G401.6 (cell line): Measurements from ENCODE around the gene TBC1D14.

Source experiments
- FAIRE-seq: peaks from 2 replicates; lab custom pipeline; 2012; peaks lifted over from hg19 to GRCh38; lab: Jason Lieb, UNC

Gene TBC1D14

DNA sequence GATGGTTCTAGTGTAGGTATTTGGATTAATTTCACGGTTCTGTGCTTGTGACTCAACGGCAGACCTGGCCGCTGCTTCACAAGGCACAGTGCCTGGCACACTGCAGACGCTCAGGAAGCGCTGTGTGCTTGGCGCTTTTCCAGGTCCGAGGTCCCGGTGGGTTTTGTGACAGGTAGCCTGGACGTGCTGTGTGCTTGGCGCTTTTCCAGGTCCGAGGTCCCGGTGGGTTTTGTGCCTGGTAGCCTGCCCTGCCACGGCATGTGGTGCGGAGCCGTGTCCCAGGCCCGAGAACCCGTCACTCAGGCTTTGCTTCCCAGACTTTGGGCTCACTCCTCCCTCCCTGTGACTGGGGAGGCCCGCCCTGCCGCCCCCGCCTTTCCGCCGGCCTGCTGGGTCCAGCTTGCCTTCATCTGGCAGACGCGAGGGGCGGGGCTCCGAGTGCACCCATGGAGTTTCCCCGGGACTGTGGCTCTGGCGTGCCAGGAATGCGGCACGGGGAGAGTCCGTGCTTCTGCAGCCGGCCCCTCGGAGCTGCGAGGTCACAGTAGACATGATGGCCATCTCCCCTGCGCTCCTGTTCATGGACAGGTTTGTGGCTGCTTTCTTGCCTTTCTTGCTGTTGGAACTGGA lies 44.2 kb downstream of the TBC1D14 start:
- FAIRE-seq, result no peak

DNA sequence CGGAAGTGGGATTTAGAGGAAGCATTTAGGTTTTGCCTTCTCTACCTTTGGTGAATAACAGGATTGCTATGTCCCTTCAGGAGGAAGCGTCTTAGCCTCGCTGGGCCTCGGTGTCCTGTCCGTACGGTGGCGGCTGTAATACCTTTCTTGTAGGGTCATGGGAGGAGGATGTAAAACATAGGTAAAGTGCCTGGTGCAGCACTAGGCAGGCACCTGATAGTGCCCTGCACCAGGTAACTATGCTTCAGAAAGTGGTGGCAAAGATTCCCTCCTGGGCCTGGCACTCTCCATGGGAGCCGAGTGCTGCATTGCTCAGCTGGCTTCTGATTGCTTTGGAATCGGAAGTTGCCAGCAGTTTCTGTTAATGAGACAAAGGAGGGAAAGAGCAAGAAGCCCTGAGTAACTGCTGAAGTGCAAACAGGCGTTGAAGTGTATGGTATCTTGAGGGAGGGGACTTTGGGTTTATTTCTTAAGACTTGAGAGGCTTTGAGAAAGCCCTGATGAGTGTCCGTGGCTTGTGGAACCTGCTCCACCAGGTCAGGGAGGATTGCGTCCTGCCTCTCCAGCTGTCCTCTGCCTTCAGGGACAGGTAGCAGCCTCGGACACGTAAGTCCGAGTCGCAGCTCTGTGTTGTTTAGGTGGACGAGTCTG lies 45.8 kb downstream of the TBC1D14 start:
- no peak for FAIRE-seq

DNA sequence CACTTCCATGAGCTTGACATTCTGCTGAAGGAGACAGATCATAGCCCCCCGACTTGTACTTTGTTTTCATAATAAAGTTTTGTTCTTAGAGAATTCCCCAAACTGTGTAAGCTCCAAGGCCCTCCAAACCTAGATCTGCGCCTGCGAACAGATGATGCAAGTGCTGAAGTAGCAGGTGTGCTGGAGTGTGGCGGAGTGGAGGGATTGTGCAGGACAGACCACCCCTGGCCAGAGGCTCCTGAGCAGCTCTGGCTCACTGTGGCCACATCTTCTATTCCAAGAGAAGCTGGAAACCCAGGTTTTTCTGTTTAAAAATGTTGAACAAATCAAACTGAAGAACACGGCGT lies 46.4 kb downstream of the TBC1D14 start:
- FAIRE-seq, result no peak

DNA sequence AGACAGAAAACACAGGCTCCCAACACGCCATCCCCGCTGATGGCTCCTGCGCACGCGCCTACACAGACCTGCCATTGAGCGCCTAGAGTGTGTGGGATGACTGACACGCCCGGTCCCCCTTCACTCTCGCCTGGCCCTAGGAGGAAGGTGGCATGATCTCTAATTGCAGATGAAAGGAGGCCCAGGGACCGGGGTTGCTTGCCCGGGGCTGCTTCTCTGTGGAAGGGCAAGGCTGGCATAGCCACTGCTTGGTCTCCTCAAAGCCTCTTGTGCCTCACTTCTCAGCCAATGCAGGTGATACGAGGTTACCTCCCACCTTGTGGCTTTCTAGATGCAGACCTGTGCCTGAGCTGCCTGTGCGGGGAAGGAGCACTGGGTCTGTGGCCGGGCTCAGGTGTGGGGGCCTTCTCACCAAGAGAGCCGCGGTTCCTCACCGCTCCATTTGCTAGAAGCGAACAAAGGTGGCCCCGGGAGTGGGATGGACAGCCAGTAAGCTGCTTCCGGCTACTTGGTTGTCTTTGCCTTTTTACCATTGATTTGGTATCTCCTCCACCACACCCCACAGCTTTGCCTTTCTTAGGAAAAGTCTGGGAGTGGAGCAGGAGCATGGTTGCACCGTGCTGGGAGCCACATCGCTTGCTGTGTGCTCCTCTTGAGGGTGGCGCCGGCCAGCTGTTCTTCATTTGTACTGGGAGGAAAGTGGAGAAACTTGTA lies 47.0 kb downstream of the TBC1D14 start:
- FAIRE-seq, result no peak

DNA sequence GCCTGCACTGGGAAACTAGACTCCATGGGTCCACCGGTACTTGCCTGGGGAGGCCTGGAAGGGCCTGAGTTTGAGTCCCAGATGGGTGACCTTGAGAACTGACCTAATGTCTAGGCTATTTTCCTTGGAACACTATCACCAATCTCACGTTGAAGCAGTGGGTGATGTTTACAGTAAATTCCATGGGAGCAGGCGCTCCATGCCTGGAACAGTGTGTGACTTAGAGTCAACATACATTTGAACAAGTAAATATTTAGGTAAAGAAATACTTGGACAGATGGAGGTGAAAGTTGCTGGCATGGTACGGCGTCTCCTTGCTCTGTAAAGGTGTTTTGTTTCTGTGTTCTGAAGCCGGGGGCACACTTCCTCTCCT lies 47.5 kb downstream of the TBC1D14 start:
- FAIRE-seq, result no peak

DNA sequence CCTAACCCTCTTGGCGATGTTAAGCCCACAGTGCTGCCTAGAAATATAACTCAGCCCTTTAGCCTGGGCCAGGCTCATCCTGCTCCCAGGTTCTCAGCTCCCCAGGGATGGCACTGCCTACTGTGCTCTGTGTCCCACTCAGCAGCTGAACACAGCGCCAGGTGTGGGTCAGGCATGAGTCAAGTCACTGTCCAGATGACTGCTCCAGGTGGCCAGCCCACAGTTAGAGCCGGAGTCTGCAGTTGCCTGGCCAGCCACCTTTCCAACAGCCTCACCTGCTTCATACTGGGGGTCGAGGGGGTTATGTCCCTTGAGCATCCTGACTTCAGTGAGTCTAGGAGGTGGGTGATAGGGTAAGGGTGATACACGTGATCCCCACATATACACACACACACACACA lies 48.4 kb downstream of the TBC1D14 start:
- FAIRE-seq, result no peak

DNA sequence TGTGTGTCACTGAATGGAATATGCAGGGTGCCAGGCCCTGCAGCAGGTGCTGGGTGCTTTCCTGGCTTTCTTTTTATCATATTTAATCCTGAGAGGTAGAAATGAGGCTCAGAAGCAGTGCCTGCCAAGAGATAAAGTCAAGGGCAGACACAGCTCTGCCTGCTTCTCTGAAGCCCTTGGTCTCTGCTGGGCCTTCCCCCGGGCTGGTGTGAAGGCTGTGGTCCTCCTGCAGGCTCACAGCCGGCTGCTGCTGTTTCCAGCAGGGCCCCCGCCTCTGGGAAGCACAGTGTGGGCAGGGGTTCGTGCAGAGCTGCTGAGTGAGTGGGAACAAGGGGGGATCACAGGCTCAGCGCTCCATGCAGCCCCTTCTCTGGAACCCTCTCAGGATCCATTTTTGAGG lies 49.6 kb downstream of the TBC1D14 start:
- FAIRE-seq, result no peak

DNA sequence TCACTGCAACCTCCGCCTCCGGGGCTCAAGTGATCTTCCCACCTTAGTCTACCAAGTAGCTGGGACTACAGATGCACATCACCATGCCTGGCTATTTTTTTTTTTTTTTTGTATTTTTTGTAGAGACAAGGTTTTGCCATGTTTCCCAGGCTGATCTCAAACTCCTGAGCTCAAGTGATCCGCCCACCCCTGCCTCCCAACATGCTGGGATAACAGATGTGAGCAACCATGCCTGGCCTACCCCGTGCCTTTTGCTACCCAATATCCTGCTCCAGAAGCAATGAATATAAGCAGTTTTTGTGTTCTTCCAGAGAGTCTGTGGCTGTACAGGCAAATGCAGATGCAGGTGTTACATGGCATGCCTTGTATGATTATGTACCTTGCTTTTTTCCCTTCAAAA lies 50.5 kb downstream of the TBC1D14 start:
- no peak for FAIRE-seq

DNA sequence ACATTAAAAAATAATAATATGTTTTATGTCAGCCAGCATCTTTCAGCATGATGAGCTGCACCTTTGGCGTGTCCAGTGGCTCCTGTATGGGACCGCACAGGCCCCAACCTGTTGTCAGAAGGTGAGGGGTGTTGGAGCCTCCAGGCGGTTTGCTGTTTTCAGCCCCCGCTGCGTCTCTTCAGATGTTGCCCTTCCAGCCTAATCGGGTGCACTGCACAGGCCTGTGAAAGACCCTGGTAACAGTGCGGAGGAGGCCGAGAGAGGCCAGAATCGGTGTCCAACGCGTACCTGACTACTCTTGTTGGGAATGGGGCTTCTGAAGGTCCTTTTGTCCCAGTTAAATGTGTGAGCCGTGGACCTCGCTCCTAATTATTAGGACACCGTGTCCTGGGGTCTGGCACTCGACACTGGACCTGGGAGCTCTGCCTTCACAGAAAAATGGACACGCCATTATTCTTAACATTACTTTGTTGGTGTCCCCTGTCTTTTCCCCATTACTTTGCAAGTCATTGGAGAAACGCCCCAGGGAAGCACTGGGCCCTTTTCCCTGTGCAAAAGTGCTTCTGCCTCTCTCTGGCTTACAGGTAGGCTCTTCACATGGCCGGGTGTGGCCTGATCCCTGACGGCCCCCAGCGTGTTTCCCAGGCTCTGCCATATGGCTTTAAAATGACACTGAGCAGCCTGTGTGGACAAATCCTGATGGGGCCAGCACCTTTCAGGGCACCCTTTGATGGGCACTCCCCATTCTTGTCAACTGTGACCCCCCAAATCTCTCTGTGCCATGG lies 51.2 kb downstream of the TBC1D14 start:
- FAIRE-seq, result no peak

DNA sequence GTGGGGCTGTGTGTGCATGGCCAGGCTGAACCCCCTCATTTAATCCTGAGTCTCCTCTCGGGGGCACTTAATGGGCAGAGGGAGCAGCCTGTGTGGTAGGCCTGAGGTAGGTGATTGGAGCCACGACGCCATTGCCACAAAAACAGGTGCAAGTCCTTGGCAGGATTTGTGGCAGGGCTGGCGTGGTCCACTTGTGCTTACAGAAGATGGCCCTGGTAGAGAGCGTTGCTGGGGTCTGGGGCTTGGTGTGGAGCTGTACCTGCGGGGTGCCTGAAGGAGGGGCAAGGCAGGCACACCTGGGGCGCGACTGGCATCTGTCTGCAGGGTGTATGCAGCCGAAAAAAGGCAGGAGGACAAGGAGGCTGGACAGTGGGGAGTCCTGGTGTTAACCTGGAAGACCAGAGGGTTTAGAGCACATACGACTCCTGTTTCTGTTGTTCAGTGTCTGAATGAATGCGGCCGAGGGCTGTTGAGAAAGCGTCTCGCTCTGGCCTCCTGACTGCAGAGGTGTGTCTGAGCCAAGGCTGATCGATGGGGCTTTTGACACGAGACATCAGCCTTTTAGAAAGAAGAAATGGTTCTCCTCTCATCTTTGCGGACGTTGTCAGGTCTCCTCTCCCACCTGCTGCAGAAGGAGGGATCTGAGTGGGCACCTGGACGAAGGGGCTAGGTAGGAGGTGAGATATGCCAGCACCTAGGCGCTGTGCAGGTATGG lies 52.0 kb downstream of the TBC1D14 start:
- no peak for FAIRE-seq

DNA sequence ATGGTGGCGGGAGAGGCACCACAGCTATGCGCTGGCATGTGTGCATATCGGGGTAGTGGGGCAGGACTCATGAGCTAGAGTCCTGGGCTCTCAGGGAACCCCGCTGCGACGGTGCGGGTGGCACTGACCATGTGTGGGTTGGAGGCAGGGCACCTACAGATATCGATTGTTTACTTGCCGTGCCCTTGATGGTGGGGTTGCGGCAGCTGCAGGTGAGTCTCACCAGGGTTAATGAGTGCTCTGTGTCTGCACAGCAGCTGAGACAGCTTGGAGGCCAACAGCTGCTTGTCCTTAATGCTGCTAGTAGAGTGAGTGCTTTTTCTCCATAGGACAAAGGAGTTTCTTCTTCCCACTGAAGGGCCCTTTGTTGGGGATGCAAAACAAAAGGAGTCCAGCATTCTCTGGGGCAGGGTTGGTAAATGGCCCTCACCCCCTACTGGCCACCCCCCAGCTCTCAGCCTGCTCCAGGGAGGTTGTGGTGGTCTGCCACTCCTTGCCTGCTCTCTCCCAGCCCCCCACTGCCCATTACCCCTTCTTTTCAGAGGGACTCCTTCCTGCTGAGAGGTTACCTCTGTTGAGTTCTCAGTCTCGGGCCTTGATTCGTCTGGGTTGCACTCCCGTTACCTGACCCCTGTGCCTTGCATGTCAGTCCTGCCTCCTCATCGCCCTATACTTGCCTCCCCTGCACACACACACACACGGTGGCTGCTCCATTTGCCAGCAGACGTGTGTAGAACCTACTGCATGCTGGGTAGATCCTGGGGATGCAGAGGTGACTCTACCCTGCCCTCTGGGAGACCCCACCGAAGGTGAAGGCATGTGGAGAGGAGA lies 52.8 kb downstream of the TBC1D14 start:
- no peak for FAIRE-seq

DNA sequence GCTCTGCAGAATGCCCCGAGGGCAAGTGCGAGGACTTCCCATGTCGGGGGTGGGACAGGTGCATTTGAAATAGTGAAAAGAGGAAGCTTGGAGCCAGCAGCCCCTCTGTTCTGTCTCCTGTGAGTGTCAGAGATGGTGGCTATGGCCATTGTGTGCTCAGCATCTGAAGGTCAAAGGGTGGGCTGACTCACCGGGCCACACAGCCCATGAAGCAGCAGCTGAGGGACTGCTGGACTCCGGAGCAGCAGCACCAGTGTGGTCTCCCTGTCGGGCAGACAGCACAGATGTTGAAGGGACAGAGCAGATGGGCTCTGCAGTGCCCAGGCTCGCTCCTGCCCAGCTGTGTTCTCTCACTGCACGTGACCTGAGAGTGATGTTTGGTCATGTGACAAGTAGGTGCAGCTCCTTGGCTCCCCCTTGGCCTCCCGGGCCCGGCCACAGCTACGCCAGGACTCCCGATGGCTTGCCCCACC lies 53.5 kb downstream of the TBC1D14 start:
- no peak for FAIRE-seq

DNA sequence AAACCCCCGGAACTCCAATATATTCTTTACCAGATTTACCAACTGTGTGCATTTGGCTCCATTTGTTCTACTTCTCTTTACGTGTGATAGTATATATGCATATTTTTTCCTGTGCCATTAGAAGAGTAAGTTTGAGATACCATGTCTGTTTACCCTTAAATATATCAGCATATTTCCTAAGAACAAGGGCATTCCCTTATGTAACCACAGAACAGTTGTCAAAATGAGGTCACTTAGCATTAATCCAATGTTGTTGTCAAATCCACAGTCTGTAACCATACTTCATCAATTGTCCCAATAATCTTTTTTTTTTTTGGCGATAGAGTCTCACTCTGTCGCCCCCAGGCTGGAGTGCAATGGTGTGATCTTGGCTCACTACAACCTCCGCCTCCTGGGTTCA lies 55.2 kb downstream of the TBC1D14 start:
- no peak for FAIRE-seq

DNA sequence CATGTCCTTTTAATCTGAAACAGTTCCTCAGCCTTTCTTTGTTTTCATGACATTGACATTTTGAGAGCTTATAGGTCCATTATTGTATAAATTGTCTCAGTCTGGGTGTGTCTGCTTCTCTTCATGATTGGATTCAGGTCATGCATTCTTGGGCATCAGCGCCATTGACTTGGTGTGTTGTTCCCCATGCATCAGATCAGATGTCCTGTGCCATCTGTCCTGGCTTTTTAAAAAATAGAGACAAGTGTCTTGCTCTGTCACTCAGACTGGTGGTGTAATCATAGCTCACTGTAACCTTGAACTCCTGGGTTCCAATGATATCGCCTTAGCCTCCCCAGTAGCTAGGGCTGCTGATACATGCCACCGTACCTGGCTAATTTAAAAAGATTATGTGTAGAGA lies 55.7 kb downstream of the TBC1D14 start:
- FAIRE-seq, result no peak

DNA sequence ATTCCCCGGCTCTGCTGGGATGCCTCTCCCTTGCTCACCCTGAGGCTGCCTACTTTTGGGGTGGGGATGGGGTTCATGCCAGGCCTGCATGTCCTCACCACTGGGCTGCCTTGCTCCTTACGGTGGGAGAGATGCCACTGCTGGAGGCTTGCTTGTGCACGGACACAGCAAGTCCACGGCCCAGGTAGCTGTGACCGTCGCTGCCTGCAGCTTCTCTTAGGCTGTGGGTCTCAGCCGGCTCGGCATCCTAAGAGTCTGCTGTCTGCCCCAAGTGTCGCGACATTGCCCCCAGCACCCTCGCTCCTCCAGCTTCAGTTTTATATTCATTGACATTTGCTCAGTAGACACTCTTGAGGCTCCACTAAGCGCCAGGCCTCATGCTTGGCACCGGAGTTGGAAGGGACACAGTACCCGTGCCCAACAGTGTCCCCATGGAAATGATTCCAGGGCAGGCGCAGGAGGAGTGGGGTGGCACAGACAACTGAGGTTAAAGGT lies 58.3 kb downstream of the TBC1D14 start:
- no peak for FAIRE-seq

DNA sequence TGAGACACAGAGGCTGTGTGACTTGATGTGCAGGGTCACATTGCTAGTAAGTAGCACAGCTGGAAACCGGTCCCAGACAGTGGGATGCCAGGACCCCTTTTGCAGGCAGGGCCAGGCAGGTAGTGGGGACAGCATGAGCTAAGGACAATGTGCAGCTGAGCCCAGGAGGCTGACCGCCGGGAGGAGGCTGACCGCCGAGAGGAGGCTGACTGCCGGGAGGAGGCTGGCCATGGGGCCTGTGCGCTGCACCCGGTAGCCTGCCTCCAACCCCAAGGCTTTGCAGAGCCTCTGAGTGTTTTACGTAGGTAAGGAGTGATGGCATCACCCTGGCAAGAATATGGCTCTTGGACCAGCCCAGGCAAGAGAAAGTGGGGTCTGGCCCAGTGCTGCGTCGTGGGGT lies 58.9 kb downstream of the TBC1D14 start:
- FAIRE-seq, result no peak

DNA sequence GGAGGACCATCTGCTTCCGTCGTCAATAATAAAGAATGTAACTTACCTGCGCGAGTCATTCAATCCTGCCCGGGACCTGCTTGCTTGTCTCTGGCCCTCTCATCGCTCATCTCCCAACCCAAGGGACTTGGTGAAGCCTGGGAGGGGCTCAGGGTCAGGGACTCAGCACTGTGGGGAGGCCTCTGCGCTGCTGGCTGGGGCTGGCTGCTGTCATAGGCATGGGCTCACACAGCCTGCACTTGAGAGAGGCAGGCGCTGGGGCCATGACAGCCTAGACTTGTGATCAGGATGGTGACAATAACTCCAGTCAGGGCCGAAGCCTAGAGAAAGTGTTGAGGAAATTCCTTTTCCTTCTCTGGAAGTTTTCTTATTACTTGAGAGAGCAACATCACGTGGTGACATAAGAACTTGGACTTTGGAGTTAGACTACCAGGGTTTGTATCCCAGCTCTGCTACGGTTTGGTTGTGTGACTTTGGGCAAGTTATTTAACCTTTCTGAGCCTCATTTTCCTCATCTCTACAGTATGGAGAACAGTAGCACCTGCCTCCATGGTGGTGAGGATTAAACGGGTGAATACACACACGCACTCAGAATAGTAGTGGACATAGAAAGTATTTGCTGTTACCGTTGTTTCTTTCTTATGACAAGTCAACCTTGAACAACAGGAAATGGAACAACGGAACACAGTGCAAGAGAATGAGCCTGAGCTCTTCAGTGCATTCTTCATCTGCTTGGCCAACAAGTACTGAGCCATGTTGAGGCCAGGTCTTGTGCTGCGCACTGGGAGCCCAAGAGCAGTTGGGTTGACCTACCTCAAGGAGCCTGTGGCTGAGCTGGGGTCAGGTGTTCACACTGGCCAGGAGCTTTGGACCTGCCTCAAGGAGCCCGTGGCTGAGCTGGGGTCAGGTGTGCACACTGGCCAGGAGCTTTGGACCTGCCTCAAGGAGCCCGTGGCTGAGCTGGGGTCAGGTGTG lies 60.5 kb downstream of the TBC1D14 start:
- FAIRE-seq, result no peak

DNA sequence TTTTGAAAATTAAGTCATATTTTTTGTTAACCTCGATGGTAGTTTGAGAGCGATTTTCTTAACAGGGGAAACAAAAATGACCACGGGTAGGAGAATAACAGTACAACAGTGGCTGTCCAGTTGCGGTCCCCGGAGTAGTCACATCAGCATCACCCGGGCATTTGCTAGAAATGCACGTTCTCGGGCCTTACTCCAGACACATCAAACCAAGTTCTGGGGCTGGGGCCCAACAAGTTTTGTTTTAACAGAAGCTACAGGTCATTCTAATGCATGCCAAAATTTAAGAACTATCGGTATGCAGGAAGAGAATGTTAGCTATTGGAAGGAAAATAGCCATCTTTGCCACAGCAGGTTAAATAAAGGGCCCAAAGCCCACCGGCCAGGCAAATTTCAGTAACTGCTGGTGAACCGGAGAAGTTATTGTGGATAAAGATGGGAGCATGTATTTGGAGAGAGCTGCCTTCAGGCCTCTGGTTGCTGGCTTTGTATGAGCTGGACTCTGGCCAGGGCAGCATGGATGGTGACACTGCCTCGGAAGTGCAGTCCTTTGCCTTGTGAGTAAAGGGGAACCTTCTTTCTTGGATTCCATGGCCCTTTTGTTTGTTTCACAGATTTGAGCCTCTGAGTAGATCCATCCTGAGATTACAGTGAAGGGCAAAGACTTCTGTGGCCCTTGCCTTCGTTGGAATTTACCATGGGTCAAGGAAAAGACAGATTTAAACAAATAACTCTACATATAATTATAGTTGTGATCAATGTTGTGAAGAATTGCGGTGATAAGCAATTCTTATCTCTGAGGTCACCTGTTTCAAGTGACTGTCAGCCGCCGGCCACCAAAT lies 62.1 kb downstream of the TBC1D14 start:
- FAIRE-seq, result no peak

DNA sequence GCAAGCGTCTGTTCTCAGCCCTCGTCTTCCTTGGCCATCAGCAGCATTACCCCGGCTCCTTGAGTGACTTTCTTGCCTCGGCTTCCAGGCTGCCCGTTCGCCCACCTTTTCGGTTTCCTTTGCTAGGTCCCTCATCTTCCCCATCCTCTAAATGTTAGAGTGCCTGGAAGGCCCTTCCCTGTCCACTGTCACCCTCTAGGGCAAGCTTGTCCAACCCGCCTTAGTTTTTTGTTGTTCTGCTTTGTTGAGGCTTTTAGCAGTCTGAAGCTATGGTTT lies 62.7 kb downstream of the TBC1D14 start:
- FAIRE-seq, result no peak
